Erythroblast (primary cell): Measurements from ENCODE around the gene AFAP1.

Experiments
- DNase-seq, 2 experiments: peaks; one replicate each; lab custom pipeline; 2025; lab: John Stamatoyannopoulos, UW
- GATA1 ChIP-seq: IDR thresholded peaks from 2 replicates; pipeline ENCODE4 v1.6.1; 2011; ENCODE audit warnings: low read depth, mild to moderate bottlenecking, control low read depth, low read length, moderate library complexity
- POLR2A ChIP-seq: IDR thresholded peaks from 2 replicates; pipeline ENCODE4 v1.6.1; 2011; ENCODE audit warnings: mild to moderate bottlenecking, low read length

The AFAP1 gene

GRCh38 chr4:7737752-7738457 lies 201.8 kb downstream of the AFAP1 start:
- no peak for DNase-seq
- TF ChIP-seq GATA1 (no peak), POLR2A (no peak)

- no peak for TF ChIP-seq GATA1
- no peak for TF ChIP-seq POLR2A
- no peak for DNase-seq
Observed at GRCh38 chr4:7737268-7737645, 202.4 kb downstream of the AFAP1 start.

- no peak for DNase-seq
- TF ChIP-seq GATA1: no peak
- no peak for TF ChIP-seq POLR2A
Observed at GRCh38 chr4:7736436-7737267, 203.0 kb downstream of the AFAP1 start.

GRCh38 chr4:7735961-7736360 lies 203.7 kb downstream of the AFAP1 start:
- no peak for TF ChIP-seq GATA1
- no peak for TF ChIP-seq POLR2A
- no peak for DNase-seq

- TF ChIP-seq GATA1 (no peak), POLR2A (no peak)
- no peak for DNase-seq
Observed at GRCh38 chr4:7735395-7735794, 204.3 kb downstream of the AFAP1 start.

GRCh38 chr4:7734651-7735260 lies 204.9 kb downstream of the AFAP1 start:
- TF ChIP-seq GATA1 (no peak), POLR2A (no peak)
- DNase-seq: no peak

GRCh38 chr4:7733801-7734650 lies 205.6 kb downstream of the AFAP1 start:
- DNase-seq: no peak
- TF ChIP-seq POLR2A (no peak), GATA1 (no peak)

- TF ChIP-seq POLR2A (no peak), GATA1 (no peak)
- no peak for DNase-seq
Observed at GRCh38 chr4:7733201-7733600, 206.5 kb downstream of the AFAP1 start.

GRCh38 chr4:7732263-7732662 lies 207.4 kb downstream of the AFAP1 start:
- DNase-seq: no peak
- TF ChIP-seq GATA1 (no peak), POLR2A (no peak)

- TF ChIP-seq GATA1 (no peak), POLR2A (no peak)
- DNase-seq: no peak
Observed at GRCh38 chr4:7731437-7731836, 208.2 kb downstream of the AFAP1 start.

- no peak for DNase-seq
- TF ChIP-seq GATA1 (no peak), POLR2A (no peak)
Observed at GRCh38 chr4:7727749-7728148, 211.9 kb downstream of the AFAP1 start.

GRCh38 chr4:7726665-7727413 lies 212.8 kb downstream of the AFAP1 start:
- DNase-seq: no peak

More at GRCh38 chr4:7726665-7727413, 212.8 kb downstream of the AFAP1 start:
- TF ChIP-seq GATA1: no peak
- TF ChIP-seq POLR2A: no peak
